ENCODE data around the gene NEGR1.

DNA sequence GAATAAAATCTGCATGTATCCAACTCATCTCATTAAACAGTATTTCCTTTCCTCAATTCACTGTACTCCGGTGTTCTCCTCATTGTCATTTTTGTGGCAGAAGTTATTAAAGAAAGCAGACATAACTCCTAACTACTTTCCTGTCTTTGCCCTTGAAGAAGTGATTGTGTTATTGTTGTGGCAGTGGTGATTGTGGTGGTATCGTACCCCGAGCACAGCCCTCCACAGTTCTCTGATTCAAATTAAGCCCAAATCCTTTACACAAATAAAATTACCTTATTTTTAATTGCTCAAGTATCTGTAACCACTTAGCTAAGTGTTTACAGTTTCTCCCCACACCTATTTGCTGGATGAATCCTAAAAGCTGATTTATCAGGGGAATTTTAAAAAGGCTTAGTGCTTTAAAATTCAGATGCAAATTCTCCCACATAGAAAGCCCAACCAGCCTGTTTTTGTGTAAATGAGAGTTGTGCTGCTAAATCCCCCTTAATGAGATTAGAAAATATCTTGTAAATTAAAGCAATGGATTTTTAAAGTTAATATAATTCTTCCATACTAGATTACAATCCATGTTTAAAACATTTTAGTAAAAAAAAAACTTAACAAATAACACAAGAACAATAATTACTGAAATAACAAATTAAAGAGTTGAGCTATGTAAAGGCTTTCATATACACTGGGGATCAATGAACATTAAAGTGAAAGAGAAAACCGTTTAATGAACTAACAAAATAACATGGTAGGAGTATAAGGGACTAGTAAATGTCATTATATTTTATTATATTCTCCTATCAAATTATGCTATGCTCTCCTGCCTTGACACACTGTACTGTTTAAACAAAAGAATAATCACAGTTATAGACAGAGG, 259.0 kb downstream of the NEGR1 start:
- TF ChIP-seq, protein P1, sequence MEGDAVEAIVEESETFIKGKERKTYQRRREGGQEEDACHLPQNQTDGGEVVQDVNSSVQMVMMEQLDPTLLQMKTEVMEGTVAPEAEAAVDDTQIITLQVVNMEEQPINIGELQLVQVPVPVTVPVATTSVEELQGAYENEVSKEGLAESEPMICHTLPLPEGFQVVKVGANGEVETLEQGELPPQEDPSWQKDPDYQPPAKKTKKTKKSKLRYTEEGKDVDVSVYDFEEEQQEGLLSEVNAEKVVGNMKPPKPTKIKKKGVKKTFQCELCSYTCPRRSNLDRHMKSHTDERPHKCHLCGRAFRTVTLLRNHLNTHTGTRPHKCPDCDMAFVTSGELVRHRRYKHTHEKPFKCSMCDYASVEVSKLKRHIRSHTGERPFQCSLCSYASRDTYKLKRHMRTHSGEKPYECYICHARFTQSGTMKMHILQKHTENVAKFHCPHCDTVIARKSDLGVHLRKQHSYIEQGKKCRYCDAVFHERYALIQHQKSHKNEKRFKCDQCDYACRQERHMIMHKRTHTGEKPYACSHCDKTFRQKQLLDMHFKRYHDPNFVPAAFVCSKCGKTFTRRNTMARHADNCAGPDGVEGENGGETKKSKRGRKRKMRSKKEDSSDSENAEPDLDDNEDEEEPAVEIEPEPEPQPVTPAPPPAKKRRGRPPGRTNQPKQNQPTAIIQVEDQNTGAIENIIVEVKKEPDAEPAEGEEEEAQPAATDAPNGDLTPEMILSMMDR (IDR thresholded peaks at IDR 0.05), result no peak
- no peak for TF ChIP-seq POLR2A (IDR thresholded peaks at IDR 0.05)
- no peak for TF ChIP-seq POLR2AphosphoS5 (IDR thresholded peaks at IDR 0.05)

Measured in stomach (tissue), 4 donors.